CD4-positive, alpha-beta T cell treated with Interleukin-17A for 4 hours (primary cell): ENCODE results near the gene CFAP91.
"Not testable (repeated sequence)": the region's sequence is repeated elsewhere in the genome, so short reads cannot be mapped to it uniquely, and the experiment has no call there.

Experiments
- DNase-seq: peaks from one replicate; pipeline ENCODE4 v3.0.0-alpha.2; 2020; ENCODE audit warnings: mixed read lengths

The CFAP91 gene

DNA sequence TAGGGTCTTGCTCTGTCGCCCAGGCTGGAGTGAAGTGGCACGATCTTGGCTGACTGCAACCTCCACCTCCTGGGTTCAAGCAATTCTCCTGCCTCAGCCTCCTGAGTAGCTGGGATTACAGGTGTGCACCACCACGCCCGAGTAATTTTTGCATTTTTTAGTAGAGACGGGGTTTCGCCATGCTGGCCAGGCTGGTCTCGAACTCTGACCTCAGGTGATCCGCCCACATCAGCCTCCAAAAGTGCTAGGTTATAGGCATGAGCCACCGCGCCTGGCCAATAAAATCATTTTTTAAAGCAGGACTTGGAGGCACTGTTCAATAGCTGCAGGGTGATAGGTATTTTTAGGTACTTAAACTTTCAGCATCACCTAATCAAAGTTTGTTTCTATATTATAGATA, 24.6 kb upstream of the CFAP91 start:
- DNase-seq: not testable (repeated sequence)

DNA sequence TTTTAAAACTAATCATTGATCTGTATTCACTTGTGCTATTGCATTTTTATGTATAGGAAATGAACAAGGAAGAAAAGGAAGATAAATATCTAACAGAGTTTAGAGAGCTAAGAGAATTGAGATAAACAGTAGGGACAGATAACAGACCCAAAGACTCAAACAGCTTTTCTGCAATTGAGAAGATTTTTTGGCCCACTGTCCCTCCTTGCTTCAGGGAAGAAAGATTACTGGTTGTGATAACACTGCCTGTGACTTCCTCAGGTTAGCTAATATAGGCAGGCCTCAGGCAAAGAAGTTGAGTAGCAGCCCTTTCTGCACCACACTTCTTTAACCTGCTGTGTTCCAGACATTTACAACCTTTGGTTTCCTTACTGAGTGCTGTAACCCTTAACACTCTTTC, 22.9 kb upstream of the CFAP91 start:
- no peak for DNase-seq

GRCh38 chr3:119681279-119681678, 21.5 kb upstream of the CFAP91 start:
- DNase-seq: no peak

GRCh38 chr3:119683421-119683820, 19.4 kb upstream of the CFAP91 start:
- DNase-seq: no peak

GRCh38 chr3:119690043-119690656, 12.7 kb upstream of the CFAP91 start:
- no peak for DNase-seq

GRCh38 chr3:119695480-119695879, 7.3 kb upstream of the CFAP91 start:
- DNase-seq: no peak

- DNase-seq: no peak
These were observed 5.4 kb upstream of the CFAP91 start for GRCh38 chr3:119697394-119697793.

DNA sequence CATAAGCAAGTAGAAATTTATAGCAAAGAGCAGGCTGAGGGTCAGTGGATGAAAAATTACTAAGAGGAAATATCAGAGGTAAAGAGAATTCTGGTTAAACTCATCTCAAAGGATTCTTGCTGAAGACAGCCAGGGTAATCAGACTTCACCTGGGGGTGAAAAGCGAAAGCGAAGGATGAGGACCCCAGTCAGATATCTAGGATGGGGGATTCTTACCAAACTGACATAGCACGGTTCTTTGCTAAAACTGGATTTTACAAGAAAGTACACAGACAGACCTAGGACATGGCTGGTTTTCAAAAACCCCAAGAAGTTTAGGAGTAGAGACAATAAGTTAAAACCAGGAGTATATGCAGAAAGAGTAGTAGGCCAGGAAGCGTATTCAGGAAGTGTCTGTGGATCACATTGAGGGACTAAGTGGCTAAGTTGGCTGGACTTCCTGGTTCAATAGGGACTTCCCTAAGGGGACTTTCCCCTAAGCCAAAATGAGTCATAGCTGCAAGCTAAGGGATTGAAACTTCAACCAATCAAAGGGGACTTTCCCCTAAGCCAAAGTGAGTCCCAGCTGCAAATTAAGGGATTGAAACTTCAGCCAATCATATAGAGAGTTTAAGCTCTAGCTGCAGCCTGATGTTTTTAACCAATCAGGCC, 2.4 kb upstream of the CFAP91 start:
- DNase-seq: no peak

- DNase-seq: no peak
These were observed 1.7 kb upstream of the CFAP91 start for GRCh38 chr3:119700920-119701734.

- no peak for DNase-seq
These were observed 1.2 kb downstream of the CFAP91 start for GRCh38 chr3:119703820-119704531.

DNA sequence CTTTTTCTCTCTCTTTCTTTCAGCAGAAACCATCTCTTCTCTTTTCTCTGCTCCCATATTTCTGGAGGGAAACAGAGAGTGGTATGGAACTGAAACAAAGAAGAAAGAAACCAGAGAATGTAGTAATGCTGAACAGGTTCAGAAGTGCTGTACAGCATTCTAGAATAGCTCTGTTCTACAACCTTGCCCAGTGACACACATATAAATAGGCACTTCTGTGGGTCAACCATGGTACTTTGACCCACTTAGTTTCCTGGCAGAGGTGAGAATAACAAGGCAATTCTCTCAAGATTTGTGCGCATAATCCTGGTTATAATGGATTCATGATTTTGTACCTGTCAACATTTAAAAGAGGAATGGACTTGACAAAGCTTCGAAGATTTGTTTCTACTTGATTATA, 12.3 kb downstream of the CFAP91 start:
- DNase-seq: no peak

DNA sequence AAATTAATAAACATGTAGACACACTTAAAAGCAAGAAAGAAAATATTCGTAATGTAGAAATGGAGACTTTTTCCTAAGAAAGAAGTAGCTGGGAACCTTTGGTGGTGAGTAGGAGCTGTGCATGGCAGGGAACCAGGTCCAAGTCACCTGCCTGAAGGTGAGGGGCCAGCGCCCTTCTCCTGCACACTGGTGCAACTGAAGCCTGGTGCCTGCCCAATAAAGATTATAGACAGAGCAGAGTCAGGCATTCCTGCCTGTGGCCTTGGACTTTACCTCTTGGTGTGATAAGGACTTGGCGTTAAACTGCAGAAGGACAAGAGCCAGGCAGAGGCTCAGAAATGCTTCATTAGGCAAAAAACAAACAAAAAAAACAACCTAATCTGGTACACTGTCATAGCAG, 14.2 kb downstream of the CFAP91 start:
- DNase-seq: no peak

DNA sequence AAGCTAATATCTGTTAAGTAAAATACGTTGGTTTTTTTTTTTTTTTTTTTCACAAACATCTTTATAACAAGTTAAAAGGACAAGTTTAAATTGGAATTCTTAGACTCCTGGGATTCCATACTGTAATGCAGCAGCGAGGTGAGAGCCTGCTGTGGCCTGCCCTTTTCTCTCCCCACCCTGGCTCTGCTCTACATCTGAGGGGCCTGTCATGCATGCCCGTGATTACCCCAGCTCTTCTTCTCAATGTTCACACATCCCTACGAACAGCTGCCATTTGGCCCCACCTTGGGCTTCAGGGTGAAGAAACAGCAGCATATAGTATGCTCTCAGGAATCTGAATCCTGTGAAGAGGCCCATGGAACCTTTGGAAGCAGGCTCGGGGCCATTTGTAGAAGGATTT, 14.7 kb downstream of the CFAP91 start:
- DNase-seq: no peak

GRCh38 chr3:119723022-119723421, 20.2 kb downstream of the CFAP91 start:
- DNase-seq: no peak

DNA sequence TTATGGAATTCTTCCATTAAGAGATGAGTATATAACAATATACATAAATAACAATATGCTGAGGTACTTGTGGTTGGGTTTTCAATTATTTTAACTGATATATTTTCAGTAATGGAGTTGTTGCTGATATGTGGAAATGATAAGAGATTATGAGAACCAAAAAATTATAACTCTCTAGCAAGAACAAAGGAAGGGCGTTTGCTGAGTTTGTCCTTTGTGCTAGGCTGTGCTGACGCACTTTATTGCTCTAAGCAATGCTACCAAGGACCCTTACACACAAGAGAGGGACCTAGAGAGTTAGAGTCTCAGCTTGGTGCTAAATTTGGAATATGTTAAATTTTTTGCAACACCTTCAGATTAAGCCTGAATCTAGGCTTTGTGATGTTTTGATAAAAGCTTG, 24.1 kb downstream of the CFAP91 start:
- DNase-seq: no peak

GRCh38 chr3:119729996-119730395, 27.2 kb downstream of the CFAP91 start:
- DNase-seq: no peak

GRCh38 chr3:119731560-119732343, 28.9 kb downstream of the CFAP91 start:
- no peak for DNase-seq

DNA sequence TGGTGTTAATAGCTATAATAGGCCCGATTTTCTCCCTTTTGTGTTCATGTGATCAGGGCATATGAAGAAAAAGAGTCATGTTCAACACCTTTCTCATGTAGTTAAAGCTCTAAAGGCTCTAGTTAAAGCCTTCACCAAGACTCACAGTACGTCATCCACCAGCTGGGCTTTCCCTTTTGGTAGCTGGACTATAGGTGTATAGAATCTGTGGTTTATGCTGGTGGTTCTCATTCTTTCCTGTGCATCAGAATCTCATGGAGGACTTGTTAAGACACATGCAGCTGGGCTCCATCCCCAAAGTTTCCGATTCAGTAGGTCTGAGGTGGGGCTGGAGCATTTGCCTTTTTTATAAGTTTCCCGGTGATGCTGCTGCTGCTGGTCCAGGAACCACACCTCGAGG, 31.0 kb downstream of the CFAP91 start:
- DNase-seq: no peak

GRCh38 chr3:119738741-119739140, 35.9 kb downstream of the CFAP91 start:
- DNase-seq: no peak

DNA sequence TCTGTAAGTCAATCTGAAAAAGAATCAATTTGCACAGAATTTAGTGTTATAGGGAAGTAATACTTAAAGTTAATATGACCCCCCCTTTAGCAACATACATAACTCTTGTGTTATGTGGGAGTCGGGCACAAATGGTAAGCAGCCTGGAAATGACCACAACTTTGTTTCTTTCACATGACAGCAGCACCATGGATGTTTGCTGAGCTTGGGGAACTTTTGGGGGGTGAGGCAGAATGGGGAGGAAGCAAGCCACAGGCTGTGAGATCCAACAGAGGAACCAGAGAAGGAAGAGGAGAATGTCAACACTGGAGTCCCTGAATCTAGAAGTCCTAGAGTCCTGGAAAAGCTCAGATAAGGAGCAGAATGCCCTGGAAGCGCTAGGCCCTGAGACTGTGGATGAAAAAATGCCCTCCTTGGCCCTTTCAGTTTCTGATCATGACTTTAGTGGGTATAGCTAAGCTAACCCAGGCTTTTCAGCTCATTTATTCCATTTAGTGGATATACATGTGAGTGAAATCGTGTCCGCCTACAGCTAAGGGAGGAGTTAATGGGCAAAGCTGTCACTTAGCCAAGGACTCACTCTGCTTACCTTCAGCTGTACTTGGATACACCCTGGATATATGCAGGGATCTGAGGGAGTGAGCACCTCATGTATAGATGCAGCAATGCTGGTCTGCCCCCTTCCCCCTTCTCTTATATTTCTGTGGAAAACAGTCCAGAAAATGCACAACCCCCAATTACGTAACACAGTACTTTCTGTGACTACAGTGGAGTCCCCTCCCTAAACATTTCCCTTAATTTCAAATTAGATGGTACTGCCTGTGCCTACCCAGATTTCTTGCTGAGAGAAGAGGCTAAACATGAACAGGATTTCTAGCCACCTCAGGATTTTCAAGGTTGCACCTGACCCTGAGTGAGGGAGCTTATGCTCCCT, 39.1 kb downstream of the CFAP91 start:
- DNase-seq: no peak

- no peak for DNase-seq
These were observed 41.1 kb downstream of the CFAP91 start for GRCh38 chr3:119743921-119744320.
